IPS-18c (cell line): ENCODE measurements around the gene CHST4.

Experiments used
- H3K4me3 ChIP-seq: 2 replicates; pipeline ENCODE4 v1.7.0; 2013; ENCODE audit warnings: low read depth, mild to moderate bottlenecking, low read length, moderate library complexity; ENCODE audit not compliant: insufficient read depth
- H3K9me3 ChIP-seq: one replicate; pipeline ENCODE4 v1.6.1; 2013; ENCODE audit warnings: mild to moderate bottlenecking, low read length, moderate library complexity; ENCODE audit not compliant: control insufficient read depth, insufficient read depth

The CHST4 gene

DNA sequence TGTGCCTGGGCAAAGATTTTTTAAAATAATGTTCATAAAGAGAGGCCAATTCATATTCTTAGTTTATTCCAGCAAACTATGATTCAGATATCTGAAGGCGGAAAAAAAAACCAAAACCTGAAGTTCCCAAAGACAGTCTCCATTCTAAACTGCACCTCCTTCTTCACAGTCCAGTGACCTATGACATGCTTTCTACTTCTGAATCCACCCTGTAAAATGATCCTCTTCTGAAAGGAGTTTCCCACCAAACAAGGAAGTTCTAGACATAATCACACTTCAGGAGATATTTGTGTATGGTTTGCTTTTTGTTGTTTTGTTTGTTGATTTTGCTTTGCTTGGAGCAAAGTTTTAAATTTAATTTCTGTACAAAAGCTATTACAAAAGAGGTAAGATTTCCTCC is 12.9 kb upstream of the CHST4 start:
- no peak overlapping the region for H3K4me3 ChIP-seq
- H3K9me3 ChIP-seq: peaks cover 2% of the 10 kb centered on the region

- Histone ChIP-seq H3K9me3 (peaks cover 2% of the 10 kb centered on the region), H3K4me3 (no peak overlapping the region)
These were observed 11.8 kb upstream of the CHST4 start for GRCh38 chr16:71514476-71514875.

GRCh38 chr16:71515026-71515425 is 11.2 kb upstream of the CHST4 start:
- Histone ChIP-seq H3K9me3 (peaks cover 2% of the 10 kb centered on the region), H3K4me3 (no peak overlapping the region)

DNA sequence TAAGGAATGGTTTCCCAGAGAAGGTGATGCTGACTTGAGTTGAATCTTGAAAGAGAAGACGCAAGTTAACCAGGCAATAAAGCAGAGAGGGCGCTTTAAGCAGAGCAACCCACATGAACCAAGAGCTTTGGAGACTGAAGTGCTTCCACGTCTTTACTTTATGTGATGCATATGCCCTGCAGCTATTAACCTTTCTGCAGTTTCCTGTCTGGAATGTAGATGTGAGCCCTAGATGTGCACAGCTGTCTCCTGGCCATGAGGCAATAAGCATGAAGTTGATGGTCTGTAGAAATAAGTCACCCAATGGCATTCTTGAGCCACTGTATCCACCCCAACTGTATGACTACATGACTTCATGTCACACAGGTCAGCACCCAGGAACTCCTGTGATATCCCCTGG is 5.7 kb upstream of the CHST4 start:
- H3K4me3 ChIP-seq: no peak overlapping the region
- no peaks in the 10 kb centered on the region for H3K9me3 ChIP-seq

- H3K9me3 ChIP-seq: no peaks in the 10 kb centered on the region
- peak overlapping the region; percentile 40; the same call in 1 of the 2 replicates for H3K4me3 ChIP-seq
These were observed 1.4 kb upstream of the CHST4 start for GRCh38 chr16:71524566-71525553.

- Histone ChIP-seq H3K4me3 (no peak overlapping the region), H3K9me3 (no peaks in the 10 kb centered on the region)
These were observed 2.0 kb downstream of the CHST4 start for GRCh38 chr16:71528257-71528656.

DNA sequence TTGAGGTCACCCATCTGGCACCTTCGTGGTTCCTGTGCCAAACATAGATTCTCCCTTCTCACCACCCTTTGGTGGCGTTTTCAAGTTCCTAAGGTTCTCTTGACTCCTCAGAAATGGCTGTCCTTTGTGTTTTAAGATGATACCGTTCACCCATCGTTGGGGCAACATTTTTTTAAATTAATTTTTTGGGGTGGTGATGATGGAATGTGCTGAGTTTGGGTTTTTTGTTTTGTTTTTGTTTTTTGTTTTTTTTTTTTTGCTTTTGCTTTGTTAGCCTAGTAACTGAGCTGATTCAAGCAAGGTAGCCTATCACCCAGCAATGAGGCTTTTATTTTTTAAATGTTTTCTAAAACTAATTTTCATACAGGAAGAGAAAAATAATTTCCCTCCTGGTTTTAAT is 2.6 kb downstream of the CHST4 start:
- Histone ChIP-seq H3K9me3 (no peaks in the 10 kb centered on the region), H3K4me3 (no peak overlapping the region)

DNA sequence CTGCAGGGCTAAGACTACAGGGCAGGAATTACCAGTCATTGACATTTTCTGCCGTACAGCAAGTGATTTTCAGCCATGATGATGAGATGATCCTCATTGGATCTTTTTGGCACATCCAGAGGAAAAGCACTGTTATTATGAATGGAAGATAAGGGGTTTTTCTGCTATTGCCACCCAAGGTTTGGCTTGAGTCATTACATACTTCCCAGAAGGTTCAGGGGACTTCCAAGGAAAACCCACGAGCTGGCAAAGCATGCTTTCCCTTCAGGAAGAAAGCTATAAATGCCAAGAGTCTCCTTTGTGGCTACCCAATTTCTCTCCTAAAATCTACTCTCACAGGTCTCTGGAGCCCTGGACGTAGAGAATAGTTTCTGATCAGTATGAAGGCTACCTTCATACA is 6.1 kb downstream of the CHST4 start:
- no peak overlapping the region for H3K4me3 ChIP-seq
- H3K9me3 ChIP-seq: no peaks in the 10 kb centered on the region

DNA sequence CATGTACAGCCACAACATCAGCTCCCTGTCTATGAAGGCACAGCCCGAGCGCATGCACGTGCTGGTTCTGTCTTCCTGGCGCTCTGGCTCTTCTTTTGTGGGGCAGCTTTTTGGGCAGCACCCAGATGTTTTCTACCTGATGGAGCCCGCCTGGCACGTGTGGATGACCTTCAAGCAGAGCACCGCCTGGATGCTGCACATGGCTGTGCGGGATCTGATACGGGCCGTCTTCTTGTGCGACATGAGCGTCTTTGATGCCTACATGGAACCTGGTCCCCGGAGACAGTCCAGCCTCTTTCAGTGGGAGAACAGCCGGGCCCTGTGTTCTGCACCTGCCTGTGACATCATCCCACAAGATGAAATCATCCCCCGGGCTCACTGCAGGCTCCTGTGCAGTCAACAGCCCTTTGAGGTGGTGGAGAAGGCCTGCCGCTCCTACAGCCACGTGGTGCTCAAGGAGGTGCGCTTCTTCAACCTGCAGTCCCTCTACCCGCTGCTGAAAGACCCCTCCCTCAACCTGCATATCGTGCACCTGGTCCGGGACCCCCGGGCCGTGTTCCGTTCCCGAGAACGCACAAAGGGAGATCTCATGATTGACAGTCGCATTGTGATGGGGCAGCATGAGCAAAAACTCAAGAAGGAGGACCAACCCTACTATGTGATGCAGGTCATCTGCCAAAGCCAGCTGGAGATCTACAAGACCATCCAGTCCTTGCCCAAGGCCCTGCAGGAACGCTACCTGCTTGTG is 10.7 kb downstream of the CHST4 start:
- H3K4me3 ChIP-seq: no peak overlapping the region

DNA sequence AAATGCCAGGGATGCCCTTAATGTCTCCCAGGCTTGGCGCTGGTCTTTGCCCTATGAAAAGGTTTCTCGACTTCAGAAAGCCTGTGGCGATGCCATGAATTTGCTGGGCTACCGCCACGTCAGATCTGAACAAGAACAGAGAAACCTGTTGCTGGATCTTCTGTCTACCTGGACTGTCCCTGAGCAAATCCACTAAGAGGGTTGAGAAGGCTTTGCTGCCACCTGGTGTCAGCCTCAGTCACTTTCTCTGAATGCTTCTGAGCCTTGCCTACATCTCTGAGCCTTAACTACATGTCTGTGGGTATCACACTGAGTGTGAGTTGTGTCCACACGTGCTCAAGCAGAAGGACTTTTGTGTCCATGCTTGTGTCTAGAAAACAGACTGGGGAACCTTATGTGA is 11.4 kb downstream of the CHST4 start:
- Histone ChIP-seq H3K4me3 (no peak overlapping the region), H3K9me3 (no peaks in the 10 kb centered on the region)

More for the DNA sequence above, 10.7 kb downstream of the CHST4 start:
- no peaks in the 10 kb centered on the region for H3K9me3 ChIP-seq

DNA sequence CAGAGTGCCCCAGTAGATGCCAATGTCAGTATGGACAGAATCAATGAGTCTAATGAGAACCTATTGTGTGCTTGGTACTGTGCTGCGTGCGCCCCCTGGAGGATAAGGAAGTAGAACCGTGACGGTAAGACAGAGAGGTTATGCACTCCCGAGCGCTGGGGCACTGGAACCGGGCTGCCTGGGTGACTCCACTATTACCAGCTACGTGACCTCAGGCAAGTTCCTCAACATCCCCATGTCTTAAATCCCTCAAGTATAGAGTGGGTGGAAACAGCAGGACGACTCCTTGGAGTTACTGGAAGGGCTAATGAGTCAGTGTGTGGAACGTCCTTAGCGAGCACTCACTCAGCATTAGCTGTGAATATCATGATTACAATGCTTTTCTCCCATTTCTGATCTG is 16.2 kb downstream of the CHST4 start:
- Histone ChIP-seq H3K9me3 (no peaks in the 10 kb centered on the region), H3K4me3 (no peak overlapping the region)

- Histone ChIP-seq H3K9me3 (no peaks in the 10 kb centered on the region), H3K4me3 (no peak overlapping the region)
These were observed 20.9 kb downstream of the CHST4 start for GRCh38 chr16:71547168-71547567.

- H3K4me3 ChIP-seq: no peak overlapping the region
These were observed 26.7 kb downstream of the CHST4 start for GRCh38 chr16:71552698-71553503.

GRCh38 chr16:71555230-71555891 is 29.1 kb downstream of the CHST4 start:
- H3K4me3 ChIP-seq: no peak overlapping the region
- no peaks in the 10 kb centered on the region for H3K9me3 ChIP-seq

More at GRCh38 chr16:71552698-71553503, 26.7 kb downstream of the CHST4 start:
- H3K9me3 ChIP-seq: no peaks in the 10 kb centered on the region

DNA sequence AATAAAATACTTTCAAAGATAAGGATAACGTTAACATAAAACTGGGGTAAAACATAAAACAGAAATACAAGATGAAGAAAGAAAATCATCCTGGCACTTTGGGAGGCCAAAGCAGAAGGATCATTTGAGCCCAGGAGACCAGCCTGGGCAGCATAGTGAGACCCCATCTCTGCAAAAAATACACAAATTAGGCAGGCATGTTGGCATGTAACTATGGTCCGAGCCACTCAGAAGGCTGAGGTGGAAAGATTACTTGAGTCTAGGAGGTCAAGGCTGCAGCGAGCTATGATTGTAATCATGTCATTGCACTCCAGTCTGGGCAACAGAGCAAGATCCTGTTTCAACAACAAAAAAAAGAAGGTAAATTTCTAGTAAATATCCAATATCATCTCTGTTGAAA is 31.1 kb downstream of the CHST4 start:
- Histone ChIP-seq H3K4me3 (no peak overlapping the region), H3K9me3 (no peaks in the 10 kb centered on the region)

- Histone ChIP-seq H3K4me3 (no peak overlapping the region), H3K9me3 (no peaks in the 10 kb centered on the region)
These were observed 31.8 kb downstream of the CHST4 start for GRCh38 chr16:71557954-71558582.
